Suprapubic skin (tissue), 4 donors: ENCODE measurements around the gene NOTCH2. TPM values are rescaled to one million over a fixed set of nuclear protein-coding genes. Genes with fewer than 3 reads are reported as not detected.

Experiments used
- DNase-seq, 2 donors: peaks; one replicate each; pipeline ENCODE4 v3.0.0-alpha.2; 2019; ENCODE audit warnings: low spot score in 2 of 2
- H3K27ac ChIP-seq: fragments of 200-600 bp; sonication (generic); one replicate; pipeline ENCODE4 v1.5.1; 2019
- H3K27me3 ChIP-seq: fragments of 200-600 bp; sonication (generic); one replicate; pipeline ENCODE4 v1.5.1; 2019
- H3K36me3 ChIP-seq: fragments of 200-600 bp; sonication (generic); one replicate; pipeline ENCODE4 v1.5.1; 2019
- H3K4me1 ChIP-seq: fragments of 200-600 bp; sonication (generic); one replicate; pipeline ENCODE4 v1.5.1; 2019
- H3K4me3 ChIP-seq: fragments of 200-600 bp; sonication (generic); one replicate; pipeline ENCODE4 v1.5.1; 2019; ENCODE audit warnings: mild to moderate bottlenecking
- H3K9me3 ChIP-seq: fragments of 200-600 bp; sonication (generic); one replicate; pipeline ENCODE4 v1.5.1; 2019
- EP300 ChIP-seq: sonication (generic); formaldehyde crosslinking; IDR thresholded peaks from one replicate; pipeline ENCODE4 v1.6.1; 2017; ENCODE audit warnings: antibody characterized with exemption
- POLR2A ChIP-seq, 2 donors: fragments of 450-650 bp; IDR thresholded peaks; one replicate each; pipeline ENCODE4 v1.6.1; 2017; ENCODE audit warnings: antibody characterized with exemption in 2 of 2, mild to moderate bottlenecking in 2 of 2, moderate library complexity in 2 of 2
- POLR2AphosphoS5 ChIP-seq, 3 donors: sonication (generic); formaldehyde crosslinking; IDR thresholded peaks; one replicate each; pipeline ENCODE4 v1.6.1; 2017; ENCODE audit warnings: antibody characterized with exemption in 3 of 3
- WGBS: methylation state at CpG from one replicate; pipeline ENCODE4 v1.1.5; 2018; 5-methylcytosine and 5-hydroxymethylcytosine counted together
- total RNA-seq, 4 donors: library from RNA; depleted of rRNA; stranded (reverse); fragments of >200 nt; gene quantifications; one replicate each; pipeline ENCODE4 v1.1.0, GENCODE V29; 2016
- TF ChIP-seq, protein P1 (sequence below), 2 donors: fragments of 200-600 bp in 1 of 2; fragments of 450-650 bp in 1 of 2; sonication (generic) in 1 of 2; IDR thresholded peaks; one replicate each; pipeline ENCODE4 v1.5.1; 2016 to 2019; ENCODE audit warnings: antibody characterized with exemption in 2 of 2, mild to moderate bottlenecking in 1 of 2, moderate library complexity in 1 of 2

NOTCH2 gene
- total RNA-seq, 4 donors from 2014 or later: 120 to 167 (median 154) TPM

DNA sequence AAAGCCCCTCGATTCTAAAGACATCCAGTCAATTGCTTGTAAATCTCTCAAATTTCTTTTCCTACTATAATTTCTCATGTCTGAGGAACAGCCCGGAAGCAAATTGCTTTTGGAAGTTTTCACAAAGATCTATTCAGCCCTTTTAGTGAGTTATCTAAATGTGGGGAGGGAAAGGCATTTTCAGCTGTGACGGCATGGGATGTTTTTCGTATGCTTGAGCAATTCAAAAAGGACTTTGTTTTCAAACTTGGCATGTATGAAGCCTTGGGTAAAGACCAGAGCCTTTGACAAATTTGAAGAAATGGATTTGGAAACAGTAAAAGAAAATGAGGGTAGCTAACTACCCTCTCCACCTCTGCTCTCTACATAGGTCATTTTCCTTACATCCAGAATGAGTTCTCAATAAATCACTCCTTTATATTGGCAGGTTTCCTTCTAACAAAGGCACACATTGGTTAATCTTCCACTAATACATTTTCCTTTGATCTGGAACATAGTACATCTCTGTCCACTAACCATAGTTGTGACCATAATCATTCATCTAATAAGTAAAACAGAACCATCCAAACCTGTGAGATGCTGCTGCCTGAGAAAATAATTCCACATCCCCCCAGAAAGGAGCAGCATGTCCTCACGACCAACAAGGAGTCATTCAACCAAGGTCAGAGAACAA is 107.0 kb downstream of the NOTCH2 start:
- Histone ChIP-seq H3K27ac (no peak overlapping the region), H3K4me1 (peaks cover 15% of the 10 kb centered on the region), H3K36me3 (peaks cover 50% of the 10 kb centered on the region), H3K4me3 (no peak overlapping the region), H3K27me3 (no peaks in the 10 kb centered on the region), H3K9me3 (no peaks in the 10 kb centered on the region)
- no peak for DNase-seq
- 69% methylated on average over 5 of the region's 5 CpGs for WGBS
- no peak for TF ChIP-seq POLR2A (IDR thresholded peaks at IDR 0.05)
- TF ChIP-seq, protein P1, sequence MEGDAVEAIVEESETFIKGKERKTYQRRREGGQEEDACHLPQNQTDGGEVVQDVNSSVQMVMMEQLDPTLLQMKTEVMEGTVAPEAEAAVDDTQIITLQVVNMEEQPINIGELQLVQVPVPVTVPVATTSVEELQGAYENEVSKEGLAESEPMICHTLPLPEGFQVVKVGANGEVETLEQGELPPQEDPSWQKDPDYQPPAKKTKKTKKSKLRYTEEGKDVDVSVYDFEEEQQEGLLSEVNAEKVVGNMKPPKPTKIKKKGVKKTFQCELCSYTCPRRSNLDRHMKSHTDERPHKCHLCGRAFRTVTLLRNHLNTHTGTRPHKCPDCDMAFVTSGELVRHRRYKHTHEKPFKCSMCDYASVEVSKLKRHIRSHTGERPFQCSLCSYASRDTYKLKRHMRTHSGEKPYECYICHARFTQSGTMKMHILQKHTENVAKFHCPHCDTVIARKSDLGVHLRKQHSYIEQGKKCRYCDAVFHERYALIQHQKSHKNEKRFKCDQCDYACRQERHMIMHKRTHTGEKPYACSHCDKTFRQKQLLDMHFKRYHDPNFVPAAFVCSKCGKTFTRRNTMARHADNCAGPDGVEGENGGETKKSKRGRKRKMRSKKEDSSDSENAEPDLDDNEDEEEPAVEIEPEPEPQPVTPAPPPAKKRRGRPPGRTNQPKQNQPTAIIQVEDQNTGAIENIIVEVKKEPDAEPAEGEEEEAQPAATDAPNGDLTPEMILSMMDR (IDR thresholded peaks at IDR 0.05): no peak
- TF ChIP-seq POLR2AphosphoS5 (IDR thresholded peaks at IDR 0.05): no peak
- no peak for TF ChIP-seq EP300

DNA sequence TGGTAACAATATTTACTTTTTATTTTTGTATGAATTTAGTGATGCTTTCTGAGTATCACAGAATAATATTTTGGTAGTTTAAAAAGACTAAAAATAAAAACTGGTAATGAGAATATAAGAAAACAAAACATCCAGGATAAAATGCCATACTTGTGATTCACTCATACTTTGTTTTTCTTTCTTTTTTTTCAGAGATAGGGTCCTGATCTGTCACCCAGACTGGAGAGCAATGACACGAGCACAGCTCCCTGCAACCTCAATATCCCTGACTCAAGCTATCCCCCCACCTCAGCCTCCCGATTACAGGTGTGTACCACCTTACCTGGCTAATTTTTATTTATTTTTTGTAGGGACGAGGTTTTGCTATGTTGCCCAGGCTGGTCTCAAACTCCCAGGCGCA is 109.0 kb downstream of the NOTCH2 start:
- H3K4me1 ChIP-seq: peaks cover 13% of the 10 kb centered on the region
- no peak overlapping the region for H3K27ac ChIP-seq
- peaks cover 44% of the 10 kb centered on the region for H3K36me3 ChIP-seq
- no peaks in the 10 kb centered on the region for H3K27me3 ChIP-seq
- no peak for DNase-seq
- no peaks in the 10 kb centered on the region for H3K9me3 ChIP-seq
- H3K4me3 ChIP-seq: no peak overlapping the region
- WGBS: 92% methylated on average over 4 of the region's 4 CpGs
- no peak for TF ChIP-seq EP300
- TF ChIP-seq, protein P1 (IDR thresholded peaks at IDR 0.05): no peak
- TF ChIP-seq POLR2A (IDR thresholded peaks at IDR 0.05): no peak
- TF ChIP-seq POLR2AphosphoS5 (IDR thresholded peaks at IDR 0.05): no peak

DNA sequence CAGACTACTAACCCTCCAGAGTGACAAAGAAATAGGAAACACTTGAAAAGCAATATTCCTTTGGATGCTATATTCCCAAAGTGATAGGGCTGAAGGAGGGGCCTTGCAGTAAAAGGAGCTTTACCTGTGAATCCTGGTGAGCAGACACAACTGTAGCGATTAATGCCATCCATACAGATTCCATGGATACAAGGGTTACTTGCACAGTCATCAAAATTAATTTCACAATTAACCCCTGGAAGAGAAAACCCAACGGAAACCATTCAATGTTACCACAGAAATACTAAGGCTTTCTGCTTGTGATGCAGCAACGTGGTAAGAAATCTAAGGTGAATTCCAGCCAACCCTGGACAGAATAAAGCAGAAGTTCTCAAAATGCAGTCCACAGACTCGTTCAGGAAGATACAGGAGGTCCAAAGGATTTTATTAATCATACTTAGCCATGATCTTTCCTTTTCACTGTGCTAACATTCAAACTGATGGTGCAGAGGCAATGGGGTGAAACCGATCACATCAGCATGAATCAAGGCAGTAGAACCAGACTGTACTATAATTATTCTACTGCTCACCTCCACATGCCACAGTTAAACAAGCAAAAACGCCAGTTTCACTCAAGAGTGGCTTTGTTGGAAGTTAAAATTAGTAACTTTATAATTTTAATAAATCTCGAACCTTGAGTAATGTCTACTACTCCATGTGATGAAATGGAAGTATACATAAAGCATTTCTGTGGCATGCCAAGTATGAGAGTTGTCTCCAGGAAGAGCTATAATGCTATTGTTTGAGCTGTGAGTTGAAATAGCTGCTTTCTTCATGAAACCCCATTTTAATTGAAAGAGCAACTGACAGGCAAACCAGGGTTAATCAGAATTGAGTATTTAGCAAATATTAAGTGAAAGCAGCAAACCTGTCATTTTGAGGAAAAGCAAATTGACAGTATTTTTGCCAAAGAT is 109.9 kb downstream of the NOTCH2 start:
- peaks cover 49% of the 10 kb centered on the region for H3K36me3 ChIP-seq
- TF ChIP-seq POLR2A (IDR thresholded peaks at IDR 0.05) (no peak), EP300 (no peak), POLR2AphosphoS5 (IDR thresholded peaks at IDR 0.05) (no peak)
- TF ChIP-seq, protein P1 (IDR thresholded peaks at IDR 0.05): no peak
- H3K27ac ChIP-seq: no peak overlapping the region
- DNase-seq: no peak
- H3K27me3 ChIP-seq: no peaks in the 10 kb centered on the region
- H3K4me3 ChIP-seq: no peak overlapping the region
- H3K9me3 ChIP-seq: no peaks in the 10 kb centered on the region
- WGBS: 95% methylated on average over 7 of the region's 7 CpGs
- peaks cover 4% of the 10 kb centered on the region for H3K4me1 ChIP-seq

DNA sequence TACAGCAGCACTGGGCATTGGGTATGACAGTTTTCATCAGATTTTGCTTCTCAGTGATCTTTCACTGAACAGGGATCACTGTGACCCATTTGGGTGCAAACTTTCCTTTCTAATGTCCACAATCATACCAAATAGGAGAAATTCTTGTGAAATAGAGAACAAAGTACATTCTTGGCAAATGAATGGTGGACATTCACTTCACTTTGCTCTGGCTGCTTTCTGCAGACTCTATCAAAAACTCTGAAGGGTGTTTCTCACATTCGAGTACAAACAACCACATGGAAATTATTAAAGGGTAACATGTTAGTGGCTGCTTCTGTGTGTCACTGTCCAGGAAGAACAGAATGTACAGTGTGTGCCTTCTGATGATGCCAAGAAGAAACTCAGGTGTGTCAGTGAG is 111.2 kb downstream of the NOTCH2 start:
- no peaks in the 10 kb centered on the region for H3K27me3 ChIP-seq
- TF ChIP-seq POLR2A (IDR thresholded peaks at IDR 0.05): no peak
- peaks cover 56% of the 10 kb centered on the region for H3K36me3 ChIP-seq
- 57% methylated on average over 1 of the region's 1 CpG for WGBS
- H3K4me1 ChIP-seq: peaks cover 4% of the 10 kb centered on the region
- no peaks in the 10 kb centered on the region for H3K9me3 ChIP-seq
- H3K27ac ChIP-seq: peak overlapping the region; percentile 63
- no peak for DNase-seq
- H3K4me3 ChIP-seq: no peak overlapping the region

DNA sequence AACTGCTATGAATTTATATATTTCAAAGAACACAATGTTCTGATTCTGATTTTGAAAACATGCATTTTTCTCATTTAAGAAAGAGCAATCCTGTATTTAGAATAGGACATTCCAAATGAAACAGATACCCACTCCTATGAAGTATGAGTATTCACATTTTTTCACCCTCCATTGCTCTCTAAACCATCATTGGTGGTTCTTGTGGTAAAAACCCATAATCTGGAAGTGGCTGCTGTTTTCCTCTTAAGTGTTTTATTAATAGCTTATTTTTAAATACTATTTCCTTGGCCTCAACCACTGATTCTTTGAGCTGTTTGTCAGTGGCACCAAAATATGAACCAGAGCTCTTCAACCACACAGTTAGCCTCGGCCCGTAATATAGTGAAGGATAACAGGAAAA is 113.2 kb downstream of the NOTCH2 start:
- Histone ChIP-seq H3K27ac (no peak overlapping the region), H3K4me1 (no peaks in the 10 kb centered on the region), H3K9me3 (no peaks in the 10 kb centered on the region), H3K4me3 (no peak overlapping the region), H3K36me3 (peaks cover 68% of the 10 kb centered on the region), H3K27me3 (no peaks in the 10 kb centered on the region)
- TF ChIP-seq POLR2A (IDR thresholded peaks at IDR 0.05) (no peak), EP300 (no peak)
- DNase-seq: no peak
- WGBS: 72% methylated on average over 2 of the region's 2 CpGs
